Activated CD4-positive, alpha-beta T cell treated with anti-CD3 and anti-CD28 coated beads, Interleukin-2, amount 50 U/mL, for 1 hour (primary cell): ENCODE data around the gene GADD45G.

Experiments used
- DNase-seq: peaks from one replicate; pipeline ENCODE4 v3.0.0-alpha.2; 2020

The GADD45G gene

DNA sequence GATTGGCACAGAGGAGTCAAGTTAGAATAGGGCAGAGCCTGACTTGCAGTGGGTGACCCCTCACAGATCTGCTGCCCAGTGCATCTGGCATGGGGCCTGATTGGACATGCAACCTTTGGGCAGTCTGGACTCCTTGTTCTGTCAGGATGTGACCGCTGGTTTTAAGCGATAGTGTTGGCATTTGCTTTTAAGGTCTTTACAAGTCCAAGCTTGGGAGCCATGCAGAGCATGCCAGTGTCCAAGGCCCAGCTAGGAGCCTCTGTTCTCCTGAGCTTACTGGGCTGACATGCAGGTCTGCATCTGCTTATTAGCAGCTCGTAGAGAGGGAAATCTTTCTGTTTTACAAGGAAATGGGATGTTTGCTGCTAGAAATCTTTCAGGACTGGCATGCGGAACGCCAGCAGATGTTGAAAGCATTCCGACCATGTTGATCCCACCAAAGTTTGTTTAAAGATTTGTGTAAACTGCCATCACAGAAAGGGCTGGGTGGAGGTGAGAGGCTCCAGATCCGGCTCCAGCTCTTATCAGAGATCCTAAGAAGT is 27.5 kb downstream of the GADD45G start:
- no peak for DNase-seq

DNA sequence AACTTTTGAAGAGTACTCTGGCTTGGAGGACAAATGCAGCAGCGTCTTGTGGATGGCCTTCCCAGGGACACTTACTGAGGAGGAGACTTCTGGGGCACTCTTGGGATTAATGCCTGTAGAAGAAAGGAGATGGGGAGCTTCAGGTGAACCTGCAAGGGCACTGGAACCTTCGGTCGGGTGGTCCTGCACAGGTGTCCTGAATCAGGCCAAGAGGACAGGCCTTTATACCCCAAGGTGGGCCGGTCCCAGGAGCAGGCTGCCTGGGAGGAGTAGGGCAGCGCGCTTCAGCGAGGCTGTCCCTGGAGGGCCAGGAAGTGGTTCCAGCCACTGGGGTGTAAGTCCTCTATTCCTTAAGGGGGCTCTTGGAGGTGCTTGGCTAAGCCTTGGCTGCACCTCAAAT is 27.9 kb downstream of the GADD45G start:
- no peak for DNase-seq

DNA sequence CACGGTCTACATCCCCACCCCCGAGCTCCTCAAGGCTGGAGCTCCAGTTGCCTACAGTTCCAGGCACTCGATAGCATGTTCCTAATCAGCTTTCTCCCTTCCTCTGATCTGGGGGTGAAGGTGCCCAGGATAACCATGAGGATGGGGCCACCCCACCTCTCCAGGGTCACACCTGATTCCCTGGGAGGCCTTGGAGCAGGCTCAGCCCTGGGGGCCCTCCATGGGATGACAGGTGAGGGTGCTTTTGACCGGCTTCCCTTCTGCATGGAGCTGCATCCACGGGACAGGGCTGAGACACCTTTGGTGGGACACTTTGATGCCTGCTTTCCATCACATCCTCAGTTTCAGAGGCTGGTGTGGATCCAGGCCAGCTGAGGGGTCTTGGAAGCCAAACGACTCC is 28.6 kb downstream of the GADD45G start:
- no peak for DNase-seq

DNA sequence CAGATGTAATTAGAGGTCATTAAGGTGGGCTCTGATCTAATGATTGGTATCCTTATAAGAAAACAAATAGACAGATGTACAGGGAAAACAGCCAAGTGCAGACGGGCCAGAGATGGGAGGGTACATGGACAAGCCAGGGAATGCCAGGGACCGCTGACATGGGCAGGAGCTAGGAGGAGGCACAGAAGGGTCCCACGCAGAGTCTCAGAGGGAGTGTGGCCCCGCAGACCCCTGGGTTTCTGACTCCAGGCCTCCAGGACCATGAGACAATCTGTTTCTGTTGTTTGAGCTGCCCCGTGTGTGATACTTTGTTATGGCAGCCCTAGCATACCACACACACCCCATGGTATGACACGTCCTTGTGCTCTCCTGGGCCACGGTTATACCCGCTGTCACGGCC is 29.1 kb downstream of the GADD45G start:
- DNase-seq, result no peak

DNA sequence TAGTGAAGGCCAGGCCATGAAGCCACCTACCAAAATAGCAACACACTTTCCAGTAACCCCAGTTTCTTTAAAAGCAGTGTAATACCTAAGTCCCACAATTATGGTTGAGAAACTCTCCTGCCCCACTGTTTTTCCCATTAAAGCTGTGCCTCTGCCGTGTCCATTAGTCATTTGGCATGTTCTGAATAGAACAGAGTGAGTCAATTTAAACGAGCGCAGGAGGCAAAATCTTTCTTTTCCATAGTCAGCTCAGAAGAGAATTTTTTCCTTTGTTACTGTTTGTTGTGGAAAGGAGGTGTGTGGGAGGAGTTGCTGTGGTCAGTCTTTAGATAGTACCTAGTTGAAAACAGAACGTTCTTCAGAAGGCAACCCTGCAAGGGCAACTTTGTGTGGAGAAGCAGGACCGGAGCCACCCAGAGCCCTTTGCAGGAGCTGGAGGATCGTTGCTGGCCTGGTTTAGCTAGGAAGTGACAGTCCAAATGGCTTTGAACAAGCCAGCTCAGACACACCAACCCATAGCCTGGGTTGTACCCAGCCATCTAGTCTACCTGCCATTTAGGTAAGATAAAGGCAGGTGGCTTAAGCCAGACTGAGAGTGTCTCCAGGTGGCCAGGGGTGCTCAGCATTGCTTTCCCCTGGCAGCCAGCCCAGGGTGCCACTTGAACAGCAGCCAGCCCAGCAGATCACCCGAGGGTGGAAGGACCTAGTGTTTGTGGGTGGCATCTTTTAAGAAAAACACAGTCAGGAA is 30.4 kb downstream of the GADD45G start:
- no peak for DNase-seq

DNA sequence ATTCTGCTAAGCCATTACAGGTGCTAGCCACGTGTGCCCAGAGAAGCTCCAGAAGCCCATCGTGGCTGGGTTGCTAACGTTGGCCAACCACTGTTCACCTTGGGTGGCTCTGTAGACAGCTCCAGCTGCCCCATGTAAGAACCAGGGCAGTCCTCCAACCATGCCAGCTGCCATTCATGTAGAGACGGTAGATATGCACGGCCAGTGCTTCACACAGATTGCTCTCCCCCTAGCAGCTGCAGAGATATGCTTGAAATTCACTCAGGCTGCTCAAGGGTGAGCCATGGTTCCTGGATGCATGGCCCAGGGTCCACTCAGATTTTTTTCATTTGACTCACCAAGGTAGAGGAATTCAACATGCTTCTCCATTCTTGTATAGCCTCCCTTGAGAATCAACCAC is 31.0 kb downstream of the GADD45G start:
- DNase-seq, result no peak

DNA sequence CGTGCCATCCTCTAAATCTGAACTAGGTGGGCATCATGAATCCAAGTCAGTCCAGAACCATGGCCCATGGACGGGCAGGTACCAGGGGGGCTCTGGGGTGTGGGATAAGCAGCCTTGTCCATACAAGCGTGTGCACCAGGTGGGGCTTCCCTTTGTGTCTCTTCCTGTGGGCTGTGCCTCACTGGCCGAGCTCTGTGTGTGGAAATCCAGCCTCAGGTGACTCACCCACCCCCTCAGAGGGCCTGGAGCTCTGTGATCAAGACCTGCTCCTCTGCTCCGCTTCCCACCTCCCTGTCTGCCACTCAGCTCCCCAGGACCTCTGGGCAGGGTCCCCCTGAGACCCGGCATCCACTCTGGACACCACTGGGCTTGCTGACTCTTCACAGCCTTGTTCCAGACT is 33.0 kb downstream of the GADD45G start:
- no peak for DNase-seq

DNA sequence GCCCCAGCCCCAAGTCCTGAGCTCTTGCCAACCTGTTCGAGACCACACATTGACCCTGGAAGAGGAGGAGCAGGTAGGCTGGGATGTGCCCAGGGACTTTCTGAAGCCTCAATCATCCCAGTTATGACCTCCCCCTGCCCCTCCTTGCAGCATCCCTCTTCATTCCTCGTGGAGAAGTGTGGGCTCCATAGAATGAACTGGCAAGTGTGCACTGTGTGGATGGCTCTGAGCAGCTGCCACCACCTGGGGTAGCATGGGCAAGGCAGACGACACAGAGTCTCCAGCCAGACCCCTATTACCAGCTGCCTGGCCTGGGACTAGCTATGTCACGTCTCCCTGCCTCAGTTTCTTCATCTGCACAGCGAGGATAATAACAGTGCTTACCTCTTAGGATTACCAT is 33.5 kb downstream of the GADD45G start:
- DNase-seq, result no peak

DNA sequence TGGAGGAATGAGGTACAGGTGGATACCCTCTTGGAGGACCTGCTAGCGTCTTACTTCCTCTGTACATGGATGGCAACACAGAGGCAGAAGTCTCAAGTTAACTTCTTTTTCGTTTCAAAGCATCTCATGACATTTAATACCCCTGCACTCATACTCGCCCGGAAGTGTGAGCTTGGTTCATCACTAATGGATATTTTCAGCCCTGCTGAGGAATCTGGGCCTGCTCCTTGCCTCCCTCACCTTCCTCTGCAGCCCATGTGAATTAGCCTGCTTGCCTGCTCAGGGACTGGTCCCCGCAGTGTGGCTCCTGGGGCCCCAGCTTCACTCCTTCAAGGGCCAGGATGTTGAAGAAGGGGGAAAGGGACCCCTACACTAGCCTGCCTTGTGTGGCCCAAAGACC is 34.1 kb downstream of the GADD45G start:
- DNase-seq, result no peak

DNA sequence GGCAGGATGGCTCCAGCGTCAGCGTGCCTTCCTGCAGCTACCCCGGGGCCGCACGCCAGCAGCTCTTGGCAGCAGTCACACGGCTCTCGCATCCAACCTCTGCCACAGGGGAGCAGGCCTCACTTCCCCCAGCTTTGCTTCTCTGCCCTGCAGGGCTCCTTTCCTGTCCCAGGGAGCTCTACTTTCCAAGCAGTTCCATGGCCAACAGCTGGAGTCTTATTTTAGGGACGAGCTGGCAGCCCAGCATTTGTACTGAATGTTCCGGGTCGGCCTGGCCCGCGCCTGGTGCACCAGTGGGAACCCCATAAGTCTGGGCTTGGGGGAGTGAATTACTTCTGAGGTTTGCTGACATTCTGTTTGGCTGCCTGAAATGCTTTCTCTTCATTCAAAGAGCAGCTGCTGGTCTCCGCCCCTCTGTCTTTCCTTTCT is 34.6 kb downstream of the GADD45G start:
- no peak for DNase-seq

DNA sequence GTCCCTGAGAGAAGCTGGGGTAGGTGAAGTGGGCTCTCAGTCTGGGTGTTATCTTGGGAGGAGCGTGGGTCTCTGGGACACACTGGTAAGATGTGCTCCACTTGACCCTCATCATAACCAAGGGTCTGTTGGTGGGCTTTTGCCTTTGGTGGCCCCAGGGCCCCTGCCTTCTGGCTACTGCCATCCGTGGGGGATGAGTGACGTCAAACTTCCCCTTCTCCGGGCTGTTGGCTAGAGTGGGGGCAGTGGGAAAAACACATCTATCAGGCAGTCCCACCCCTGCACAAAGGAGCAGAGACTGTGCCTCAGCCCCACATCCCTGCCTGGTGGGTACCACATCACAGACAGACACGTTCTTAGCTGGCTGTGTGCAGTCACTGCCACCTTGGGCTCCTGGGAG is 35.1 kb downstream of the GADD45G start:
- no peak for DNase-seq

DNA sequence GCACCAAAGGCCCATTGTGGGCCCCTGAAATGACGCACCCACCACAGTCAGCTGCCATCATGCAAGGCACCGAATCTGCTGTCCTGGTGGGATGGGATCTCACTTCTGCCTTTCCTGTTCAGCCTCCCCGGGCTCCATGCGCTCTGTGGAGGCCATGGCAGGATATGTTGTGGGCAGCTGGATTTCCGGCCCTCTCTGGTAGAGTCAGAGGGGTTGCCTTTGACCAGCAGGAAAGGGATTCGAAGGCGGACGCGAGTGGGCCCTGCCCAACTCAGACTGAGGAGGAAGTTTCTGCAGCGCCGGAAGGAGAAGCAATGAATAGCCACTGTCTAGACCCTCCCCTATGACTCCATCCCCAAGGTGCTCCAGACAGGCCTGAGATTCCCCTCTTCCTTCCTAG is 35.5 kb downstream of the GADD45G start:
- no peak for DNase-seq

DNA sequence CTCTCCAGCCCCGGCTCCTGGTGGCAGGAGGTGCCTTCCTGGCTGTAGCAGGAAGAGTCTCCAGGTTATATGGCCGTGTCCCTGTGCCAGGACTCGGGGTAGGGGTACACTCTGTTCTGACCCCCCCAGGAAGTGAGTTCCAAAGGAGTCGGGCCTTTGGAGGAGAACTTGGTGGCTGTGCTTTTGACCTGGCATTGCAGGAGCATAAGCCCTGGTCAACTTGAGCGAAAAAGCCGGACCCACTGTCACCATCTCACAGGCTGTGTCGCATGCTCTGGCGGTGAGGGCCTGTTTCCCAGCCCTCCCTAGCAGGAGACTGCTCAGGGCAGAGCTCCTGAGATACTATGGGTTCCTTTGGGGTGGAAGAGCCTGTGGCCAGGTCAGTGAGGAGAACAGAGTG is 36.0 kb downstream of the GADD45G start:
- no peak for DNase-seq

DNA sequence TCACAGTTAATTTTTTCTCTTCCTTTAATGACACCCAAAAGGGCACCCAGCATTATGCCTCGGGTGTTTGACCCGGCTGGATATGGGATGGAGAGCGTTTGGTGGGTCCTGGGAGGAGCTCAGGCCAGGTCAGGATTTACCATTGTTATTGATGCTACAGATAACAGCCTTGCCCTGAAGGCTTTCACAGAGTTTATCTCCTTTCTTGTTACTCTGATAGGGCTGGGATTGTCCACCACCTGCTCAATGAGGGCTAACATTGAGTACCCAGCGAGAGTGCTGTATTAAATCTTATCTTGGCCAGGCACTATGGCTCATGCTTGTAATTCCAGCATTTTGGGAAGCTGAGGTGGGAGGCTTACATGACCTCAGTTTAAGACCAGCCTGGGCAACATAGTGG is 37.2 kb downstream of the GADD45G start:
- DNase-seq, result no peak

DNA sequence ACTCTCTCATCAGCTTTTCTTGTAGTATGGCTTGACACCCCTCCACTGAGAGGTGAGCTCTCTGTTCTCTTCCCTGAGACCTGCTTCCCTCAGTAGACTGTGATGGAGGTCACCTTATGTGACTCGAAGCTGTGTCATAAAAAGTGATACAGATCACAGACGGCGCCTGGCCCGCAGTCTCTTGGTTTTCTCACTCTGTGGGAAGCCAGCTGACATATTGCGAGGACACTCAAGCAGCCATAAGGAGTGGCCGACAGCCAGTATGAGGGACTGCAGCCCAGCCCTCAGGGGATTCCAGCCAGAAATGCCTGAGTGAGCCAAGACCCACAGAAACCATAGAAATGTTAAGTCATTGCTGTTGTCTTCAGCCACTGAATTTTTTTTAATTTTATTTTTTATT is 38.0 kb downstream of the GADD45G start:
- DNase-seq, result no peak

DNA sequence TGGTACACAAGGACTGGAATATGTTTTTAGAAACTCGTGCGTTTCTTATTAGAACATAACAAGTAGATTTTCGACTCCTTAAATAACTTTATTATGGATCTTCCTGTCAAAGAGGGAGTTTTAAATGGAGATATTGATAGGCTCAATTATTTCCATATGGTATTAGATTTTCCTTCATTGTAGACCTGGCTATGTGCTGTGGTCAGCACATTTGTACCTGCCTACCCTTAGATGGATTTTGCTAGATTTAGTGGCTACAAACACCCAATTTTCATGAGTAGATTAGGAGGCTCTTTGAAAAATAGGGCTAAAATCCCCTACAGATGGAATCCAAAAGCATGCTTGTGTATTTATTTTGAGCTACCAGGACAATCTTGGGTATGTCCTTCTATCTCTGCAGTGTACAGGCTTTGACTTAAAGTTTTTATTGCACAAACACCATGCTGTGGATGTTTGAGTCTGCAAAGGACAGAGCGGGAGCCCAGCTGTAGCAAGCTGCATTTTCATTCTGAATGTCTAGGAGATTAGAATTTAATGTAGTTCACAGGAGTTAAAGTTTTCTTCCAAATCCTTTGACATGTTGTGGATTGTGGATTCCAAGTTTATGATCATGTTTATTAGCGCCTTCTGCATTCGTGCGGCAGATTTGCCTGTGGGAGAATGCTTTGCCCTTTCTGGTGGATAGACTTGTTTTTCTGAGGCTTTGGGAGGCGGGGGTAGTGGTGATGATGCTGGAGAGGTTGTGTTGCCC is 41.6 kb downstream of the GADD45G start:
- no peak for DNase-seq

DNA sequence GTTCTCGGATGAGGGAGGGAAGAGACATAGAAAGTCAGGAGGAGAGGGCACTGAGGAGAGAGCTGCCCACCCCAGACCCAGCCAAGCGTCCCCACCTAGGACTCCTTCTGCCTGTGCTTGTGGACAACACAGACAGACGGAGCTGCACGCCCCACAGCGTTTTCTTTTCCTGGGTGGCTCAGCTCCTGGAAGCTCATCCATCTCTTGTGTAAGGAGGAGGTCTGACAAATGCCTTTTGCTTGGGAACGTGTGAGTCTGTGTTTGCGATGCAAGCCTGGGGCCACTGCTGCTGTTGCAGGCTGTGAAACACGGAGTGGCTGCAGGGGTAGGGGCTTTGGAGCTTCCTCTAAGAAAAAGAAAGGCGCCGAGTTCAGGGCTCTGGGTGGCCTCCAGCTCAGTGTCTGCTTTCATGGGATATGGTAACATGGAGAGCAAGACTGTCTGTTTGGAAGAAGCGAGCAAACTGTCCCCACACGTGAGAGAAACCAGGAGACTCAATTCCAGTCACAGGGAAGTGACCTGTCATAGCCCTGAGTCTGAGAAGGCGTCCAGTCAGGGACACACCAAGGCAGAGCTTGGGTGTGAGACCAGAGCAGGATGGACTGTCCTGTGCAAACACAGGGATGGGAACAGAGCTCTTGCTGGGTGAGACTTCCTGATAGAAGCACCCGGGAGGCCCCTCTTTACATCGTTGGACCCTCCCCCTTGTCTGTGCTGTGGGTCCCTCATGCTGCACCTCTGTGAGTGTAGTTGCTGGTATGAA is 42.7 kb downstream of the GADD45G start:
- no peak for DNase-seq

DNA sequence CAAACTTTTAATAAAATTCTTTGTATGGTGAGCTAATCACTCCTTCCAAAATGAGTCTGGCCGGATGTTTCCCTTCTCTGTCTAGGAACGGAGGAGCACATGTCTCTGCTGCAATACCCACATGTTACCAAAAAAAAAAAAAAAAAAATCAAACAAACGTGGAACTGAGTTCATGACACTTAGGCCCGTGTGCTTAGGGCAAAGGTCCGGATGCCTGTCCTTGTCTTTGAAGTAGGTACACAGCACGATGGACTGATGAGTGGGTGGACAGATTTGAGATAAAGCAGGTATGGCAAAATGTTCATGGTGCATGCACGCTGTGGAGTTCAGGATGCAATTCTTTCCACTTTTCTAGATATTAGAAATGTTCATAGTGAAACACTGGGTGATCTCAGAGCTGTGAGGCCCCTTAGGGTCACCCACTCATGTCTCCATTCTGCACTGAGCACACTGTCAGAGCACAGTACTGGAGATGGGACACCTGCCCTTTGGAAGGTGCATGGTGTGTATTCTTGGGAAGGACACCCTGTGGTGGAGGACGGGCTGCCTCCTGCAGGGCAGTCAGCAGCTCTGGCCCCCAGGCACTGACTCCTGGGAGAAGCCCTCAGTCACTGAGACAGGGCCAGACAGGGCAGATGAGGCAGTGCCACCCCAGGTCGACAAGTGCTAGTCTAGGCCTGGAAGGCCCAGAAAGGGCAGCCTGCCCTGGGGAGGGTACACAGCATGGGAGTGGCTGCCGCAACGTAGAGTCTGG is 43.6 kb downstream of the GADD45G start:
- no peak for DNase-seq

DNA sequence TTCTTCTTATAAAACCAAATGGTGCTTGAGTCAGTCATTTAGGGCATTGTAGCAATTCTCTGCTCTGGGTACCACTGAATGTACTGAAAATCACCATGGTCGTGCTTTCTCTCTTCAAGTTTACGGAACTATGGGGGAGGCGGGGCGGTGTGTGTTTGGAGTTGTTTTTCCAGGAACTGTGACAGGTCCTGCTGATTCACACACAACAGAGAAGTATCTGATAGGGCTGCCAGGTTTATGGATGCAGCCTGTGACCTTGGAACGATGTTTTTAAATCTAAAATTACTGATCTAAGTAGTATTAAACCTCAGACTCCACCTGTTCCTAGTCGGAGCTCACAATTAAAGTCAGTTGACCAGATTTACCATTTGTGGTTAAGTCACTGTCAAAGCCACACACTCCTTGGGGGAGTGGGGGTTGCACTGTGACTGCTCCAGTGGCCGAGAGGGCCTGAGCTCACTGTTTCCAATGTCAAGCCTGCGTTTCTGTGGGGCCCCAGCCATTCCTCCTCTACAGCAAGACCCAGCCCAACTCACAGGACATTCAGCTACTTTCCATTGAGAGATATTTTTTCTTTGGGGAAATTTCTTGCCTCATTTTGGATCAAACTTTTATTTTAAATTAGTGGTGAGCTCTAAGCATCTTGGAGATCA is 44.4 kb downstream of the GADD45G start:
- DNase-seq, result no peak

DNA sequence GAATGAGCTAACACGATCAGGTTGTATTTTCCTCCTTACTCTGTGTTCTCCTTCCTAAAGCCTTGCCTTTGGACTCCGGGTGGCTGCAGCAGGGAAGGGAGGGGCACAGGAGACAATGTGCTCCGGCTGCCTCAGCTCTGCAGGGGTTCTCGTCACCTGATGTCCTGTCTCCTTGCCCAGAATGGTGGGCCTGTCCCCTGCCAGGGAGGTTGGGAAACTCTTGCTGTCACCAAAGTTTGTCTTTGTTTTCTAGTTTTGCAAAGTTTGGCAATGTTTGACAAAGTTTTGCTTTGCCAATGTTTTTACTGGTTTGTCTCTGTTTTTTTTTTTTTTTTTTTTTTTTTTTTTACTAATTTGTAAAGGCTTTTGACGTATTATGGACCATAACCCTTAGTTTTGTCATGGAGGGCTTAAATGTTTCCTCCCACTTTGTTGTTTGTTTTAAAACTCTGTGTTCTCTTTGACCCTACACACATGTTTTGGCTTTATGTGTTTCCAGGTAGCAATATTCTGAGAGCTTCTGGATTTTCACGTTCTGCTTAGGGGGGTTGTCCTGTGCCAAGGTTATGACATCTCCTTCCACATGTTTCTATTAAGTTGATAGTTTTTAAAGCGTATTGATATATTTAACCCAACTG is 49.3 kb downstream of the GADD45G start:
- no peak for DNase-seq

DNA sequence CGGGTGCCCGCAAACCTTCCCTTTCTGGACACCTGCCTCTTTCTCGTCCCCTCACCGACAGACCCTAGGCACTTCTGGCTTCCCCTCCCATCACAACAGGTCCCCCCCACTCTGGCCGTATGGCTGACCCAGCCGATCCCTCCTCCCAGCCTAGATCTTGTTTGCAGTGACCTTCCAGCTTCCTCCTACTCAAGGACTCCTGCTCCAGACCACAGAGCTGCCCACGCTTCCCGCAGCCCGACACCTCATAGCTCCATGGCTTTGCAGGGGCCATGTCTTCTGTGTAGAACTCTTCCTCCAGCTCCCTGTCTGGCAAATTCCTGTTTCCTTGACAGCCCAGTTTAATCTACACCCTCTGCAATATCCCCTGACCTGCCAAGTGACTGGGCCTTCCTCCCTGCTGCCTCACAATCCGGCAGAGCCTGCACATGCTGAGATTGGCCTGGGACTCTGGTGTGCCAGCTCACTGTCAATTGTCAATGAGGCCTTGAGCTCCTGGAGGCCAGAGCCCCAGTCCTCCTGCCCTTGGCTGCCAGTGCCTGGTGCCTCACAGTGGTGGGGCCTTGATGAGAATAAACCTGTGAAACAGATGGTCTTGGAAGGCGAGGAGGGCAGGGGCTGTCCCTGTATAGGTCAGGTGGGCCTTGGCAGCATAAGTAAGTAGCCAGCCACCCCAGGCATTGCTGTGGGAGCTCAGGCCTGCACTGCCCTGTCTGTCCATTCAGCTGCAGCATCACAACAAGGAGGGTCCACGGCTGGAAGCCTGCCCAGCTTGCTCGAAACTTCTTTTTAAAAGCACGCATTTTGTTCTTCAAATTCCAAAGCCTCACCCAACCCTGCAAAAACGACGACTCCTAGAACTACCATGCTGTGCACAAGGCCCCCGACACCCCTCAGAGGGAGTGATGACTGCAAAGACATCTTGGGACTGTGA is 50.5 kb downstream of the GADD45G start:
- DNase-seq, result no peak
